Fibroblast of villous mesenchyme (primary cell): ENCODE data around the gene GTF2F2. TPM values are rescaled to one million over a fixed set of nuclear protein-coding genes. Genes with fewer than 3 reads are reported as not detected.

Experiments used
- DNase-seq: peaks from one replicate; pipeline ENCODE4 v3.0.0-alpha.2; 2010; ENCODE audit warnings: low read depth
- H3K4me3 ChIP-seq: 2 replicates; pipeline ENCODE4 v1.5.1; 2011; ENCODE audit warnings: low read depth, mild to moderate bottlenecking, low read length
- CTCF ChIP-seq: IDR thresholded peaks from 2 replicates; pipeline ENCODE4 v1.5.1; 2012; ENCODE audit warnings: low read depth, mild to moderate bottlenecking, low read length; ENCODE audit not compliant: insufficient read depth
- total RNA-seq: library from RNA; depleted of rRNA; stranded (reverse); fragments of >200 nt; gene quantifications from 2 replicates; pipeline ENCODE4 v1.2.3, GENCODE V29; 2012

Gene GTF2F2
- total RNA-seq, 1 donor: 38.0 TPM

GRCh38 chr13:45208132-45208531 is 87.8 kb downstream of the GTF2F2 start:
- no peak for DNase-seq
- H3K4me3 ChIP-seq: no peak overlapping the region
- TF ChIP-seq CTCF: no peak

GRCh38 chr13:45209229-45209628 is 88.9 kb downstream of the GTF2F2 start:
- no peak overlapping the region for H3K4me3 ChIP-seq
- TF ChIP-seq CTCF: no peak
- no peak for DNase-seq

GRCh38 chr13:45215392-45216077 is 95.2 kb downstream of the GTF2F2 start:
- peak; percentile 77 for DNase-seq
- no peak overlapping the region for H3K4me3 ChIP-seq
- TF ChIP-seq CTCF: no peak

- no peak overlapping the region for H3K4me3 ChIP-seq
Measured at GRCh38 chr13:45216193-45216592, 95.9 kb downstream of the GTF2F2 start.

GRCh38 chr13:45218689-45219088 is 98.4 kb downstream of the GTF2F2 start:
- no peak for DNase-seq
- no peak overlapping the region for H3K4me3 ChIP-seq
- no peak for TF ChIP-seq CTCF

More at GRCh38 chr13:45216193-45216592, 95.9 kb downstream of the GTF2F2 start:
- no peak for DNase-seq
- no peak for TF ChIP-seq CTCF

- peak; percentile 28 for DNase-seq
- no peak overlapping the region for H3K4me3 ChIP-seq
- TF ChIP-seq CTCF: no peak
Measured at GRCh38 chr13:45219123-45219891, 99.0 kb downstream of the GTF2F2 start.
